Fibroblast of lung (primary cell): ENCODE measurements around the gene LRFN2.

Experiments
- CTCF ChIP-seq, 2 donors: IDR thresholded peaks in 1 of 2; conservative IDR thresholded peaks in 1 of 2; 1 replicate in 1 of 2; 2 replicates in 1 of 2; pipeline ENCODE4 v1.5.1; 2011 to 2012; ENCODE audit warnings: low read length in 2 of 2, control low read depth in 1 of 2, inconsistent platforms in 1 of 2, low read depth in 1 of 2, mild to moderate bottlenecking in 1 of 2
- EZH2 ChIP-seq: IDR thresholded peaks from 2 replicates; pipeline ENCODE4 v1.5.1; 2012; ENCODE audit warnings: low read length, control low read depth, mild to moderate bottlenecking; ENCODE audit errors: missing control alignments

GRCh38 chr6:40394381-40394780 is 192.8 kb downstream of the LRFN2 start:
- TF ChIP-seq CTCF (conservative IDR thresholded peaks at IDR 0.05 in 1 of 2, IDR thresholded peaks at IDR 0.05 in 1 of 2; ENCODE audit: low read depth in 1 of 2, low read length in 2 of 2) (no peak), EZH2 (no peak)
